Uterus (tissue), 2 donors: Measurements from ENCODE around the gene VARS1.

Source experiments
- CTCF ChIP-seq, 4 experiments: fragments of 200-600 bp in 2 of 4; fragments of 450-650 bp in 2 of 4; sonication (generic) in 2 of 4; IDR thresholded peaks; one replicate each; pipeline ENCODE4 v1.5.1; 2016 to 2019; ENCODE audit warnings: antibody characterized with exemption in 4 of 4, mild to moderate bottlenecking in 2 of 4, moderate library complexity in 1 of 4
- POLR2A ChIP-seq, 2 donors: fragments of 450-650 bp; IDR thresholded peaks; one replicate each; pipeline ENCODE4 v1.6.1; 2016; ENCODE audit warnings: antibody characterized with exemption in 2 of 2, mild to moderate bottlenecking in 1 of 2, moderate library complexity in 1 of 2

- no peak for TF ChIP-seq CTCF (IDR thresholded peaks at IDR 0.05)
- TF ChIP-seq POLR2A (IDR thresholded peaks at IDR 0.05), result no peak
These were observed 20.4 kb downstream of the VARS1 start for GRCh38 chr6:31775184-31775583.
